Activated CD4-positive, alpha-beta T cell treated with anti-CD3 and anti-CD28 coated beads, Interleukin-2, Interleukin-6, amounts not matched to agents 100 ng/mL and 50 ng/mL, durations not matched to agents 16 hours and 8 hours (primary cell): ENCODE measurements around the gene CTTNBP2.

ENCODE experiments used
- DNase-seq: peaks from one replicate; pipeline ENCODE4 v3.0.0-alpha.2; 2020

Gene CTTNBP2

GRCh38 chr7:117871778-117872538 lies 1.3 kb downstream of the CTTNBP2 start:
- DNase-seq = no peak

- DNase-seq = no peak
Observed at GRCh38 chr7:117871401-117871777, 1.9 kb downstream of the CTTNBP2 start.

- no peak for DNase-seq
Observed at GRCh38 chr7:117870448-117871130, 2.7 kb downstream of the CTTNBP2 start.

GRCh38 chr7:117869374-117869773 lies 3.9 kb downstream of the CTTNBP2 start:
- no peak for DNase-seq

GRCh38 chr7:117863618-117864017 lies 9.6 kb downstream of the CTTNBP2 start:
- DNase-seq = no peak

- no peak for DNase-seq
Observed at GRCh38 chr7:117862378-117862777, 10.9 kb downstream of the CTTNBP2 start.

- no peak for DNase-seq
Observed at GRCh38 chr7:117859246-117859812, 13.9 kb downstream of the CTTNBP2 start.

- DNase-seq = no peak
Observed at GRCh38 chr7:117858712-117859111, 14.5 kb downstream of the CTTNBP2 start.

GRCh38 chr7:117857718-117858117 lies 15.5 kb downstream of the CTTNBP2 start:
- DNase-seq = no peak

GRCh38 chr7:117856196-117856595 lies 17.0 kb downstream of the CTTNBP2 start:
- no peak for DNase-seq

GRCh38 chr7:117854186-117854585 lies 19.1 kb downstream of the CTTNBP2 start:
- no peak for DNase-seq

GRCh38 chr7:117848941-117849340 lies 24.3 kb downstream of the CTTNBP2 start:
- no peak for DNase-seq

- no peak for DNase-seq
Observed at GRCh38 chr7:117844678-117845077, 28.6 kb downstream of the CTTNBP2 start.

- DNase-seq = no peak
Observed at GRCh38 chr7:117841611-117842010, 31.6 kb downstream of the CTTNBP2 start.

- no peak for DNase-seq
Observed at GRCh38 chr7:117841011-117841410, 32.2 kb downstream of the CTTNBP2 start.

- no peak for DNase-seq
Observed at GRCh38 chr7:117839507-117839906, 33.7 kb downstream of the CTTNBP2 start.

- no peak for DNase-seq
Observed at GRCh38 chr7:117837841-117838240, 35.4 kb downstream of the CTTNBP2 start.

GRCh38 chr7:117835016-117835664 lies 38.1 kb downstream of the CTTNBP2 start:
- DNase-seq = no peak

GRCh38 chr7:117830422-117830954 lies 42.8 kb downstream of the CTTNBP2 start:
- no peak for DNase-seq

GRCh38 chr7:117829450-117830117 lies 43.7 kb downstream of the CTTNBP2 start:
- DNase-seq = no peak

GRCh38 chr7:117828825-117829224 lies 44.4 kb downstream of the CTTNBP2 start:
- no peak for DNase-seq

GRCh38 chr7:117827862-117828261 lies 45.4 kb downstream of the CTTNBP2 start:
- no peak for DNase-seq

- DNase-seq = no peak
Observed at GRCh38 chr7:117825132-117825531, 48.1 kb downstream of the CTTNBP2 start.
